Measurements from ENCODE around the gene FAM47E. TPM values are rescaled to one million over a fixed set of nuclear protein-coding genes. Genes with fewer than 3 reads are reported as not detected.
A peak's percentile ranks its signal among the peaks of the same experiment; 100 is the strongest.

FAM47E gene
- total and polyA plus RNA-seq, 9 of the 15 experiments (the other 6 are each of a cell fraction or from before 2014, with no cell fraction given) = 3.7 to 15.6 (median 6.4) TPM

DNA sequence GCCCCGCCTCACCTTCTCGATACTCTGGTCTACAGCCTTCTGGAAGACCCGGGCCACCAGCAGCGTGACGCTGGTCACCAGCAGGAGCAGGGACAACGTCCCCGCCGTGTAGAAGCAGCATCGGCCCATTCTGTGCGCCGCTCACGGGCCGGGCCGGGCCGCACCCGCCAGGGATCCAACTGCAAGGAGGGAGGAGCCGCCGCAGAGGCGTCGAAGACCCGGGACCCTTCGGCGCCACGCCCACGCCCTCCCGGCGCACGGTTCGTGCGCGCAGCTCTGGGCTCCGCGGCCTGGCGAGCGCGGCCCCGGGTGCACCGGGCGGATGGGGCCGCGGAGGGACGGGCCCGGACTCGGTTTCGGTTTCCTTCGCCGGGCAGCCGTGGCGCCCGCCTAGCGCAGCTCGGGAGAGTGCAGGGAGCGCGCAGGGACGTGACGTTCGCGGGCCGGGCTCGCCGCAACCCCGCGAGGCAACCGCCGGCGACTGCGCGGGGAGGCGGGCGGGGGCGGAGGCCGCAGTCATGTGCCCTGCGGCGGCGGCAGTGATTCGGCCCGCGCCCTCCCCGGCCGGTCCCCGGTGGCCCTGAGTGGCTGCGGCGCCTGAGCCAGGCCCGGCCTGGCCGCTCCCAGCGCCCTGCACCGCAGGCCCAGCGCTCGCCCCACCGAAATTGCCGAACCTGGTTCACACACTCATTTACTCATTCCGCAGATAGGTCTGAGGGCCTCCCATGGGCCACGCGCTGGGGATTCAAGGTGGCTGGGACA, 37.9 kb upstream of the FAM47E start, which contains the start of gene SCARB2 (continued):
- TF ChIP-seq, protein P1, sequence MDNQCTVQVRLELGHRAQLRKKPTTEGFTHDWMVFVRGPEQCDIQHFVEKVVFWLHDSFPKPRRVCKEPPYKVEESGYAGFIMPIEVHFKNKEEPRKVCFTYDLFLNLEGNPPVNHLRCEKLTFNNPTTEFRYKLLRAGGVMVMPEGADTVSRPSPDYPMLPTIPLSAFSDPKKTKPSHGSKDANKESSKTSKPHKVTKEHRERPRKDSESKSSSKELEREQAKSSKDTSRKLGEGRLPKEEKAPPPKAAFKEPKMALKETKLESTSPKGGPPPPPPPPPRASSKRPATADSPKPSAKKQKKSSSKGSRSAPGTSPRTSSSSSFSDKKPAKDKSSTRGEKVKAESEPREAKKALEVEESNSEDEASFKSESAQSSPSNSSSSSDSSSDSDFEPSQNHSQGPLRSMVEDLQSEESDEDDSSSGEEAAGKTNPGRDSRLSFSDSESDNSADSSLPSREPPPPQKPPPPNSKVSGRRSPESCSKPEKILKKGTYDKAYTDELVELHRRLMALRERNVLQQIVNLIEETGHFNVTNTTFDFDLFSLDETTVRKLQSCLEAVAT (IDR thresholded peaks at IDR 0.05) = no peak
- TF ChIP-seq, protein P2, sequence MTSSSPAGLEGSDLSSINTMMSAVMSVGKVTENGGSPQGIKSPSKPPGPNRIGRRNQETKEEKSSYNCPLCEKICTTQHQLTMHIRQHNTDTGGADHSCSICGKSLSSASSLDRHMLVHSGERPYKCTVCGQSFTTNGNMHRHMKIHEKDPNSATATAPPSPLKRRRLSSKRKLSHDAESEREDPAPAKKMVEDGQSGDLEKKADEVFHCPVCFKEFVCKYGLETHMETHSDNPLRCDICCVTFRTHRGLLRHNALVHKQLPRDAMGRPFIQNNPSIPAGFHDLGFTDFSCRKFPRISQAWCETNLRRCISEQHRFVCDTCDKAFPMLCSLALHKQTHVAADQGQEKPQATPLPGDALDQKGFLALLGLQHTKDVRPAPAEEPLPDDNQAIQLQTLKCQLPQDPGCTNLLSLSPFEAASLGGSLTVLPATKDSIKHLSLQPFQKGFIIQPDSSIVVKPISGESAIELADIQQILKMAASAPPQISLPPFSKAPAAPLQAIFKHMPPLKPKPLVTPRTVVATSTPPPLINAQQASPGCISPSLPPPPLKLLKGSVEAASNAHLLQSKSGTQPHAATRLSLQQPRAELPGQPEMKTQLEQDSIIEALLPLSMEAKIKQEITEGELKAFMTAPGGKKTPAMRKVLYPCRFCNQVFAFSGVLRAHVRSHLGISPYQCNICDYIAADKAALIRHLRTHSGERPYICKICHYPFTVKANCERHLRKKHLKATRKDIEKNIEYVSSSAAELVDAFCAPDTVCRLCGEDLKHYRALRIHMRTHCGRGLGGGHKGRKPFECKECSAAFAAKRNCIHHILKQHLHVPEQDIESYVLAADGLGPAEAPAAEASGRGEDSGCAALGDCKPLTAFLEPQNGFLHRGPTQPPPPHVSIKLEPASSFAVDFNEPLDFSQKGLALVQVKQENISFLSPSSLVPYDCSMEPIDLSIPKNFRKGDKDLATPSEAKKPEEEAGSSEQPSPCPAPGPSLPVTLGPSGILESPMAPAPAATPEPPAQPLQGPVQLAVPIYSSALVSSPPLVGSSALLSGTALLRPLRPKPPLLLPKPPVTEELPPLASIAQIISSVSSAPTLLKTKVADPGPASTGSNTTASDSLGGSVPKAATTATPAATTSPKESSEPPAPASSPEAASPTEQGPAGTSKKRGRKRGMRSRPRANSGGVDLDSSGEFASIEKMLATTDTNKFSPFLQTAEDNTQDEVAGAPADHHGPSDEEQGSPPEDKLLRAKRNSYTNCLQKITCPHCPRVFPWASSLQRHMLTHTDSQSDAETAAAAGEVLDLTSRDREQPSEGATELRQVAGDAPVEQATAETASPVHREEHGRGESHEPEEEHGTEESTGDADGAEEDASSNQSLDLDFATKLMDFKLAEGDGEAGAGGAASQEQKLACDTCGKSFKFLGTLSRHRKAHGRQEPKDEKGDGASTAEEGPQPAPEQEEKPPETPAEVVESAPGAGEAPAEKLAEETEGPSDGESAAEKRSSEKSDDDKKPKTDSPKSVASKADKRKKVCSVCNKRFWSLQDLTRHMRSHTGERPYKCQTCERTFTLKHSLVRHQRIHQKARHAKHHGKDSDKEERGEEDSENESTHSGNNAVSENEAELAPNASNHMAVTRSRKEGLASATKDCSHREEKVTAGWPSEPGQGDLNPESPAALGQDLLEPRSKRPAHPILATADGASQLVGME (CRISPR knock-in tag; IDR thresholded peaks at IDR 0.05) = no peak
- TF ChIP-seq, protein P3, sequence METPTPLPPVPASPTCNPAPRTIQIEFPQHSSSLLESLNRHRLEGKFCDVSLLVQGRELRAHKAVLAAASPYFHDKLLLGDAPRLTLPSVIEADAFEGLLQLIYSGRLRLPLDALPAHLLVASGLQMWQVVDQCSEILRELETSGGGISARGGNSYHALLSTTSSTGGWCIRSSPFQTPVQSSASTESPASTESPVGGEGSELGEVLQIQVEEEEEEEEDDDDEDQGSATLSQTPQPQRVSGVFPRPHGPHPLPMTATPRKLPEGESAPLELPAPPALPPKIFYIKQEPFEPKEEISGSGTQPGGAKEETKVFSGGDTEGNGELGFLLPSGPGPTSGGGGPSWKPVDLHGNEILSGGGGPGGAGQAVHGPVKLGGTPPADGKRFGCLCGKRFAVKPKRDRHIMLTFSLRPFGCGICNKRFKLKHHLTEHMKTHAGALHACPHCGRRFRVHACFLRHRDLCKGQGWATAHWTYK (CRISPR knock-in tag; IDR thresholded peaks at IDR 0.05) = peak; percentile 8; the same call in 1 of the 2 replicates
- TF ChIP-seq MTA3 (IDR thresholded peaks at IDR 0.05; ENCODE audit: borderline replicate concordance) (peak; percentile 83), ESRRA (IDR thresholded peaks at IDR 0.05; ENCODE audit: borderline replicate concordance, low read depth) (peak; percentile 74; the same call in 1 of the 2 replicates), HNRNPK (IDR thresholded peaks at IDR 0.05; ENCODE audit: low read depth, low read length, poor library complexity, severe bottlenecking) (no peak), SMARCB1 (IDR thresholded peaks at IDR 0.05; ENCODE audit: insufficient read length, low read depth) (no peak), POLR2G (IDR thresholded peaks at IDR 0.05; ENCODE audit: low read depth, low read length) (peak; percentile 90), PRPF4 (IDR thresholded peaks at IDR 0.05; ENCODE audit: insufficient read depth, low read depth, low read length, poor library complexity, severe bottlenecking) (no peak), ZNF408 (CRISPR knock-in tag; IDR thresholded peaks at IDR 0.05; ENCODE audit: low read depth) (no peak), ZBTB17 (CRISPR knock-in tag; IDR thresholded peaks at IDR 0.05) (peak; percentile 76; the same call in 1 of the 2 replicates), CCNT2 (IDR thresholded peaks at IDR 0.05; ENCODE audit: borderline replicate concordance, extremely low read depth, insufficient read length, low read depth, low read length) (peak; percentile 91), LARP7 (IDR thresholded peaks at IDR 0.05) (no peak), SRF (CRISPR knock-in tag; IDR thresholded peaks at IDR 0.05) (no peak), CBX1 (IDR thresholded peaks at IDR 0.05; ENCODE audit: low read depth) (peak; percentile 83; the same call in 1 of the 2 replicates), DPF2 (IDR thresholded peaks at IDR 0.05) (no peak)
- TF ChIP-seq, protein P4, sequence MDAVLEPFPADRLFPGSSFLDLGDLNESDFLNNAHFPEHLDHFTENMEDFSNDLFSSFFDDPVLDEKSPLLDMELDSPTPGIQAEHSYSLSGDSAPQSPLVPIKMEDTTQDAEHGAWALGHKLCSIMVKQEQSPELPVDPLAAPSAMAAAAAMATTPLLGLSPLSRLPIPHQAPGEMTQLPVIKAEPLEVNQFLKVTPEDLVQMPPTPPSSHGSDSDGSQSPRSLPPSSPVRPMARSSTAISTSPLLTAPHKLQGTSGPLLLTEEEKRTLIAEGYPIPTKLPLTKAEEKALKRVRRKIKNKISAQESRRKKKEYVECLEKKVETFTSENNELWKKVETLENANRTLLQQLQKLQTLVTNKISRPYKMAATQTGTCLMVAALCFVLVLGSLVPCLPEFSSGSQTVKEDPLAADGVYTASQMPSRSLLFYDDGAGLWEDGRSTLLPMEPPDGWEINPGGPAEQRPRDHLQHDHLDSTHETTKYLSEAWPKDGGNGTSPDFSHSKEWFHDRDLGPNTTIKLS (IDR thresholded peaks at IDR 0.05; ENCODE audit: borderline replicate concordance, low read depth) = peak; percentile 66
